ENCODE measurements around the gene C11orf21. TPM values are rescaled to one million over a fixed set of nuclear protein-coding genes. Genes with fewer than 3 reads are reported as not detected.

The C11orf21 gene
- total and polyA plus RNA-seq, 2 of the 8 experiments (the other 6 are each of a cell fraction or from before 2014, with no cell fraction given) = not detected

GRCh38 chr11:2249189-2249916, 52.4 kb downstream of the C11orf21 start:
- no peak for DNase-seq (ENCODE audit: low read depth in 1 of 2, low spot score in 2 of 2)
- H3K4me1 ChIP-seq (replicated peaks in 1 of 4; ENCODE audit: control insufficient read depth in 3 of 4, insufficient read depth in 4 of 4, low read length in 3 of 4) = no peaks in the 10 kb centered on the region
- no peak overlapping the region for H2BK120ac ChIP-seq (replicated peaks; ENCODE audit: low read depth, low read length)
- no peaks in the 10 kb centered on the region for H3K36me3 ChIP-seq (ENCODE audit: control insufficient read depth in 2 of 4, insufficient read depth in 4 of 4, low read length in 3 of 4)
- TF ChIP-seq MAX (IDR thresholded peaks at IDR 0.05) (no peak), ATF3 (IDR thresholded peaks at IDR 0.05; ENCODE audit: insufficient read depth, low read depth, low read length) (no peak), GTF2F1 (IDR thresholded peaks at IDR 0.05; ENCODE audit: borderline replicate concordance, low read depth, low read length) (no peak), HDAC2 (IDR thresholded peaks at IDR 0.05; ENCODE audit: borderline replicate concordance in 1 of 2, low read depth in 2 of 2, low read length in 2 of 2) (no peak), RFX5 (IDR thresholded peaks at IDR 0.05; ENCODE audit: borderline replicate concordance, low read depth, low read length) (no peak), SIN3A (conservative IDR thresholded peaks at IDR 0.05 in 1 of 2, IDR thresholded peaks at IDR 0.05 in 1 of 2; ENCODE audit: low read depth in 1 of 2, low read length in 2 of 2) (no peak), CTBP2 (IDR thresholded peaks at IDR 0.05; ENCODE audit: borderline replicate concordance, insufficient read depth, insufficient read length, low read length) (no peak)
- H3K4me3 ChIP-seq (ENCODE audit: extremely low read depth in 1 of 4, insufficient read depth in 2 of 4, low read depth in 3 of 4, low read length in 4 of 4) = no peak overlapping the region
- H3K14ac ChIP-seq (ENCODE audit: insufficient read length) = no peak overlapping the region
- no peak overlapping the region for H4K91ac ChIP-seq (replicated peaks; ENCODE audit: insufficient read length, low read length)
- H2BK15ac ChIP-seq (ENCODE audit: low read length) = no peak overlapping the region
- no peaks in the 10 kb centered on the region; a peak in 2 of 7 replicates for H3K27me3 ChIP-seq (replicated peaks in 1 of 4; ENCODE audit: control insufficient read depth in 3 of 4, extremely low read depth in 1 of 4, insufficient read depth in 3 of 4, low read length in 3 of 4)
- no peaks in the 10 kb centered on the region for H3K79me2 ChIP-seq (ENCODE audit: control insufficient read depth in 1 of 2, insufficient read depth in 2 of 2, low read length in 2 of 2)
- H4K20me1 ChIP-seq (replicated peaks in 1 of 2; ENCODE audit: control insufficient read depth in 1 of 2, insufficient read depth in 2 of 2, low read length in 2 of 2) = no peaks in the 10 kb centered on the region
- no peak overlapping the region for H4K8ac ChIP-seq (ENCODE audit: extremely low read depth, insufficient read depth, low read length)
- no peak overlapping the region for H4K5ac ChIP-seq (ENCODE audit: insufficient read length, low read depth, low read length)
- no peaks in the 10 kb centered on the region for H3K9me3 ChIP-seq (ENCODE audit: insufficient read depth in 2 of 2, low read depth in 1 of 2, low read length in 1 of 2)
- H3K27ac ChIP-seq (ENCODE audit: low read depth, low read length) = no peak overlapping the region
- H2BK5ac ChIP-seq (ENCODE audit: low read depth, low read length) = no peak overlapping the region
- no peak for FAIRE-seq
- H3K56ac ChIP-seq (replicated peaks; ENCODE audit: insufficient read length, low read depth, low read length) = no peak overlapping the region
- H3K23me2 ChIP-seq (ENCODE audit: low read depth, low read length) = no peaks in the 10 kb centered on the region
- H3K23ac ChIP-seq (ENCODE audit: insufficient read length) = no peak overlapping the region
- no peaks in the 10 kb centered on the region for H3K79me1 ChIP-seq (ENCODE audit: low read depth, low read length)
- POLR2A ChIA-PET (ENCODE audit: partially characterized antibody) = no interaction called here
- H3K4ac ChIP-seq (replicated peaks; ENCODE audit: insufficient read length, low read depth, low read length) = no peak overlapping the region
- CTCF ChIA-PET (ENCODE audit: partially characterized antibody) = interaction anchor here (0.9 to 1.7 kb wide), 8 partner anchors 9 to 171 kb away, joined by 3 to 5 read pairs (median 3); no protein-coding TSS in a partner anchor
- H3K18ac ChIP-seq (ENCODE audit: extremely low read depth, low read length) = no peak overlapping the region
- no peak overlapping the region for H3K4me2 ChIP-seq (ENCODE audit: insufficient read depth in 1 of 2, low read depth in 2 of 2, low read length in 2 of 2)
- no peak overlapping the region for H3K9ac ChIP-seq (replicated peaks in 1 of 4; ENCODE audit: extremely low read depth in 1 of 4, low read depth in 3 of 4, low read length in 3 of 4)
- H2BK12ac ChIP-seq (ENCODE audit: low read depth, low read length) = no peak overlapping the region
- H2BK20ac ChIP-seq (ENCODE audit: low read length) = no peak overlapping the region
- no peak overlapping the region for H2AK5ac ChIP-seq (ENCODE audit: low read depth, low read length)
- 88% methylated on average over 12 of the region's 20 CpGs; no CpG with 5 or more reads in 1 of the 2 experiments for WGBS, 2 experiments (ENCODE audit: extremely low coverage in 1 of 2, insufficient coverage in 1 of 2, insufficient read length in 1 of 2, insufficient replicate concordance in 2 of 2, low coverage in 1 of 2, low lambda C conversion rate in 2 of 2, missing lambda C conversion rate in 1 of 2)
- H2AFZ ChIP-seq (ENCODE audit: low read length) = no peak overlapping the region

Measured in H1 (cell line).